Right lobe of liver (tissue), 6 donors: ENCODE data around the gene LHB. TPM values are rescaled to one million over a fixed set of nuclear protein-coding genes. Genes with fewer than 3 reads are reported as not detected.
A peak's percentile ranks its signal among the peaks of the same experiment; 100 is the strongest.
"Not testable (repeated sequence)": the region's sequence is repeated elsewhere in the genome, so short reads cannot be mapped to it uniquely, and the experiment has no call there.

ENCODE experiments used
- ATAC-seq, 4 donors: fragments of 200-7000 bp; cut with Tn5 transposase; one replicate each; pipeline ENCODE4 v1.9.1; 2020; ENCODE audit warnings: mild to moderate bottlenecking in 4 of 4, moderate library complexity in 4 of 4
- DNase-seq, 3 donors: peaks; one replicate each; pipeline ENCODE4 v3.0.0-alpha.2; 2020
- H3K27ac ChIP-seq, 3 donors: fragments of 200-600 bp; one replicate each; pipeline ENCODE4 v1.8.0; 2022
- H3K27me3 ChIP-seq, 2 donors: fragments of 200-600 bp; one replicate each; pipeline ENCODE4 v1.8.0; 2022
- H3K36me3 ChIP-seq, 4 donors: fragments of 200-600 bp; sonication (generic) in 1 of 4; one replicate each; pipeline versions ENCODE4 v1.5.1 to v1.8.0; 2017 to 2022; ENCODE audit warnings: control low read depth in 1 of 4
- H3K4me1 ChIP-seq, 4 donors: fragments of 200-600 bp; sonication (generic) in 1 of 4; one replicate each; pipeline versions ENCODE4 v1.5.1 to v1.8.0; 2017 to 2022; ENCODE audit warnings: control low read depth in 1 of 4
- H3K4me3 ChIP-seq, 3 donors: fragments of 200-600 bp; one replicate each; pipeline ENCODE4 v1.8.0; 2022
- H3K9me3 ChIP-seq, 4 donors: fragments of 200-600 bp; sonication (generic) in 1 of 4; one replicate each; pipeline versions ENCODE4 v1.5.1 to v1.8.0; 2017 to 2022; ENCODE audit warnings: control low read depth in 1 of 4
- CTCF ChIP-seq, 4 donors: fragments of 200-600 bp in 3 of 4; fragments of 450-650 bp in 1 of 4; IDR thresholded peaks; one replicate each; pipeline versions ENCODE4 v1.5.1 to v1.8.0; 2016 to 2022; ENCODE audit warnings: antibody characterized with exemption in 4 of 4, mild to moderate bottlenecking in 2 of 4
- POLR2A ChIP-seq: fragments of 450-650 bp; IDR thresholded peaks from one replicate; pipeline ENCODE4 v1.6.1; 2017; ENCODE audit warnings: antibody characterized with exemption, mild to moderate bottlenecking
- WGBS: methylation state at CpG from one replicate; pipeline ENCODE4 v1.1.6; 2018; ENCODE audit warnings: low coverage, low lambda C conversion rate; ENCODE audit not compliant: insufficient coverage; ENCODE audit errors: missing lambda C conversion rate; 5-methylcytosine and 5-hydroxymethylcytosine counted together
- intact Hi-C, 2 donors: fragments of 100-400 bp; cut with DNase I; formaldehyde crosslinking; loops; one replicate each; pipeline versions ENCODE4 v1.11.2 to v1.14.1; 2022
- total RNA-seq, 6 experiments: library from RNA; depleted of rRNA in 2 of 6; stranded (reverse); fragments of >200 nt in 2 of 6; fragmentation: NEBNext Ultra II Directional in 3 of 6; extraction: Animal tissue kit (Norgen Biotek cat#: 25700) in 3 of 6; gene quantifications; one replicate each; pipeline versions ENCODE4 v1.1.0 to v1.2.4, GENCODE V29; 2016 to 2023
- donor health status: DM: no; HTN: yes; CAD: no.
- donor health status: DM: no; HTN: no; CAD: no.
- donor health status: DM: no; HTN: no; CAD: no.
- donor health status: DM: no; HTN: yes; CAD: no.
- donor health status: DM: no; HTN: yes; CAD: no.

LHB gene
- total RNA-seq, 6 experiments from 2014 or later, result not detected

- Histone ChIP-seq H3K4me1 (peaks cover 0 to 5% (median under 1%) of the 10 kb centered on the region in 4 donors), H3K36me3 (no peaks in the 10 kb centered on the region), H3K27me3 (no peaks in the 10 kb centered on the region), H3K4me3 (no peak overlapping the region), H3K27ac (no peak overlapping the region), H3K9me3 (no peaks in the 10 kb centered on the region)
- DNase-seq (no peak), ATAC-seq (no peak)
- intact Hi-C loops, result no loop called here
- TF ChIP-seq POLR2A, result no peak
- 42% methylated on average over 10 of the region's 25 CpGs for WGBS
Measured at GRCh38 chr19:49061445-49061844, 44.6 kb upstream of the LHB start.

DNA sequence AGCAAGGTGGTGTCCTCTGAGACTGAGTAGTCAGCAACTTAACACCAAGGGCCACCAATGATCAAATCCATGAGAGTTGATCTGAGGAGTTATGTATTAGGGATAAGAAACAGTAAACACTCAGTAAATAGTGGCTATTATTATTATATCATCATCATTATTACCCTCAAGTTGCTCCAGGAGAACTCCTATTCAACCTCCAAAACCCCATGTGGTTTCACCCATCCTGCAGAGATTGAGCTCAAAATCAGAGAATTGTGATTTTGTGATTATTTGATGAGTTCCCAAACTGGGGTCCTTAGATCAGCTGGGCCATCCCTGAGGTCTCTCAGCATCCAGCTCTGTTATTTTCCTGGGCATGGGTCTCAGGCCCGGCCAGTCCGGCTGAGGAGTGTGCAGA lies 44.1 kb upstream of the LHB start:
- no CpG with 5 or more reads among the region's 2 CpGs for WGBS
- DNase-seq (no peak), ATAC-seq (no peak)
- Histone ChIP-seq H3K9me3 (no peaks in the 10 kb centered on the region), H3K27me3 (no peaks in the 10 kb centered on the region), H3K4me1 (peaks cover 0 to 9% (median under 1%) of the 10 kb centered on the region in 4 donors), H3K4me3 (no peak overlapping the region), H3K36me3 (no peaks in the 10 kb centered on the region), H3K27ac (no peak overlapping the region)
- intact Hi-C loops, result no loop called here
- TF ChIP-seq POLR2A (no peak), CTCF (IDR thresholded peaks at IDR 0.05) (no peak)

DNA sequence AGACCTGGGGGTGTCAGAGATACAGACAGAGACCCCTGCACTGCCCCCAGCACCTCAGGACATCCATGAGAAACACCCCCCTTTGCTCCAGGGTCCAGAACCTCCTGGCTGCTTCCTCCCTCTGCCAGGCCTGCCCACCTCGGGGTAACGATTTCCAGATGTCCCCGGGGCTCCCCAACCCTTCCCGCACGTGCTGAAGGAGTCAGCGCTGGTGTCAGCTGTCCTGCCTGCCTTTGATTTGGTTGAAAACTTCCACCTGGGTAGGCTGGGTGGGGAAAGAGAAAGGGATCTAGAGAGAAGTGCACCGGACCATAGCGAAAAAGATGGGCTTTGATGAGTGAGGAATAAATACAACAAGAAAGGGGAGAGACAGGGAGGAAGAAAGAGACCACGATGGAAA lies 42.2 kb upstream of the LHB start:
- Histone ChIP-seq H3K27me3 (no peaks in the 10 kb centered on the region), H3K9me3 (no peaks in the 10 kb centered on the region), H3K4me3 (no peak overlapping the region), H3K27ac (no peak overlapping the region), H3K4me1 (peaks cover 0 to 9% (median under 1%) of the 10 kb centered on the region in 4 donors), H3K36me3 (no peaks in the 10 kb centered on the region)
- ATAC-seq, result no peak
- DNase-seq, result no peak
- intact Hi-C loops, result no loop called here
- 70% methylated on average over 9 of the region's 9 CpGs for WGBS
- no peak for TF ChIP-seq CTCF (IDR thresholded peaks at IDR 0.05)
- no peak for TF ChIP-seq POLR2A

GRCh38 chr19:49058562-49058961 lies 41.7 kb upstream of the LHB start:
- Histone ChIP-seq H3K4me3 (no peak overlapping the region), H3K4me1 (peaks cover 0 to 9% (median under 1%) of the 10 kb centered on the region in 4 donors), H3K9me3 (no peaks in the 10 kb centered on the region), H3K27me3 (no peaks in the 10 kb centered on the region), H3K36me3 (no peaks in the 10 kb centered on the region), H3K27ac (no peak overlapping the region)
- no peak for TF ChIP-seq CTCF (IDR thresholded peaks at IDR 0.05)
- no peak for TF ChIP-seq POLR2A
- 27% methylated on average over 5 of the region's 10 CpGs for WGBS
- ATAC-seq, result no peak
- DNase-seq, result no peak
- intact Hi-C loops, result no loop called here

DNA sequence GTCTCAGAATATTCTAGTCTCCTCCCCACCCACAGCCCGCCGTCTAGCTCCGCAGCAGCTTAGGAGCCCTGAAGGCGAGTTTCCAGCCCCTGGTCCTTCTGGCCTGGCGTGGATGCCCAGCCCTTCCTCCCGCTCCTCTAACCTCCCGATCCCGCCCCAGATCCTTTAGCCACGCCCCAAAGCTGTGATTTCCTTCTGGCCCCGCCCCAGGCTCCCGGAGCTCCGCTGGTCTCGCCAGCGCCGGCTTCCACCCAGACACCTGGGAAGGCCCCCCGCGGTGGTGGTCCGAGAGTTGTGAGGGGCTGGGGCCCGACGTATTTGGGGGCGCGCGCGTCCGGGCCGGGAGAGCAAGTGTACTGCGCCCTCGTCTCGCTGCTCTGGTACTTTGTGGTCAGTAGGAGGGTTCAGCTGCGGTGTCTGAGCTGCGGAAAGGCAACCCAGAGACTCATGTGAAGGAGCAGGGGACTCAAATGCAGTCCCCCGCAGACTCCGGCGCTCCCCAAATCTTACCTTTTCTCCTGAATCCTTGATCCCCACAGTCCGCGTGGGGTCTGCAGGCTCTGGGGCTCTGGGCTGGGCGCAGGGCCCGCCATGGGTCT lies 40.8 kb upstream of the LHB start, which contains the start of gene CGB7:
CGB7 (minus strand) TSS at position 114 of the 599 bp plus-strand sequence. CDS start 2,374 bp downstream, outside the sequence.
- 8% methylated on average over 12 of the region's 38 CpGs for WGBS
- H3K4me3 ChIP-seq, result peak within 1 kb of the TSS; percentile 24 to 43 (median 35)
- DNase-seq, result peak; percentile 73 to 77 (median 73)
- no peaks in the 10 kb centered on the region for H3K9me3 ChIP-seq
- peak; percentile 78 to 83 (median 80) for ATAC-seq
- H3K27me3 ChIP-seq, result no peaks in the 10 kb centered on the region
- no peaks in the 10 kb centered on the region for H3K36me3 ChIP-seq
- peaks cover 0 to 9% (median under 1%) of the 10 kb centered on the region in 4 donors for H3K4me1 ChIP-seq
- no peak within 1 kb of the TSS for H3K27ac ChIP-seq
- no peak for TF ChIP-seq POLR2A
- no peak for TF ChIP-seq CTCF (IDR thresholded peaks at IDR 0.05)
- intact Hi-C loops, result no loop called here

- H3K4me1 ChIP-seq, result not testable (repeated sequence)
Measured at GRCh38 chr19:49056902-49057596, 40.2 kb upstream of the LHB start.

More at GRCh38 chr19:49056902-49057596, 40.2 kb upstream of the LHB start:
- DNase-seq, H3K36me3 ChIP-seq, H3K27ac ChIP-seq, H3K27me3 ChIP-seq, H3K9me3 ChIP-seq, intact Hi-C loops: not testable (repeated sequence)
- WGBS, result 20% methylated on average over 1 of the region's 34 CpGs
- ATAC-seq, result peak in 3 of 4 donors; percentile 6 to 37 (median 21)
- H3K4me3 ChIP-seq, result peak overlapping the region; percentile 19 to 43 (median 35)
